ENCODE results near the gene UVRAG. TPM values are rescaled to one million over a fixed set of nuclear protein-coding genes. Genes with fewer than 3 reads are reported as not detected.

UVRAG gene
- total RNA-seq, 2 donors from 2014 or later: 18.6 to 20.7 TPM

DNA sequence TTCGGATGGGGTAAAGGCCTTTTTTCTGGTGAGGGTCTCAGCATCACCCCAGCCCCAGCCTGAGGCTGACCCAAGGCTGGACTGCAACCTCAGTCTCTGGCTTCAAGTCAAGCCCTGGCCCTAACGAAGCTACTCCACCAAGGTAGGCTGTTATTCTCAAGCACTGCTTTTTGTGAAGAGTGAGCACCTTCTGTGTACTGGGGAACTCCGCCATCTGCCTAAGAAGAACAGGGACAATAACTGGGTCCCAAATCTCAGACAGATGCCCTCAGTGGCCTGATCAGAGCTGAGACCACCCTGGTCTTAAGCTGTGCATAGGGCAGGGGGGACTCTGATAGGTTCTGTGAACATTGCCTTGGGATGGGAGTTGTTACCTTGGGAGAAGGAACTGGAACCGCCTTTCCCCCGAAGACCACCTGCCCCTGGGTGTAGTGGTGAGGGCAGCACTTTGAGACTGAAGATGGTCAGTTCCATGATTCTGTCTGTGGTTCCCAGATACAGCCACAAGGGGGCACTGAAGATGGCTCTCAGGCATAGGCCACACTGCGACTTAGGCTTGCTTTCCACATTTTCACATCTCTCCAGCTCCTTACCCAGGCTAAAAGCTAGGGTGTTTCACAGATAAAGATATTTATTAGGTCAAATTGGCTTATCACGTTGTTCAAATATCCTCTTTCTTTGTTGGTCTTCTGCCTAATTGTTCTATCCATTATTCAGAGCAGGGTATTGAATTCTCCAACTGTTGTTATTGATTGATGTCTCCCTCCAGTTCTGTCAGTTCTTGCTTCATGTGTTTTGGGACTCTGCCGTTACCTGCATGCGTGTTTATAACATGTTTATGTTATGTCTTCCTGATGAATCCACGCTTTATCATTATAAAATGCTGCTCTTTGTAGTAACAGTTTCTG is 11.8 kb upstream of the UVRAG start:
- peak overlapping the region; percentile 39 for H3K27ac Mint-ChIP-seq
- no peaks in the 10 kb centered on the region for H3K9me3 Mint-ChIP-seq
- peaks cover 7% of the 10 kb centered on the region for H3K4me1 Mint-ChIP-seq (ENCODE audit: low read depth)
- no peak overlapping the region for H3K4me3 Mint-ChIP-seq
- ATAC-seq (replicated peaks in 1 of 2) (peak; percentile 86), DNase-seq (peak; percentile 71 to 79)
- H3K27me3 Mint-ChIP-seq (ENCODE audit: low read depth): no peaks in the 10 kb centered on the region
- H3K36me3 Mint-ChIP-seq (ENCODE audit: insufficient read depth in 2 of 2): no peaks in the 10 kb centered on the region

DNA sequence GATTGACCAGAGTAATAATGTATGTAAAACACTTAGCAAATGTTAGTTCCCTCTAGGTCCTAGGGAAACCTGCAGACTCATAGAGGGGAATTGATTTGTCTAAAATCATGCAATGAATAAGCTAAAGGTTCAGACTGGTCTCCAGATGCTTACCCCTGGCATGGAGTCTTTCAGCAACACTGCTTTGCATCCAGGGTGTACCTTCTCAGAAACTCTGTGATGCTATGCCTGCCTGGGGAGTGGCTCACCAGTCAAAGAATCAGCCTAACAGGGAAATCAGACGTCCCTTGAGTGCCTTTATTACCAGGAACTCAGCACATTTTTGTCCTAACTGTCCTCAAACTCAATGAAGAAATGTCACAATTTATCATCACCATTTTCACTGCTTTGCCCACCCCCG is 5.9 kb upstream of the UVRAG start:
- Mint-ChIP-seq H3K36me3 (ENCODE audit: insufficient read depth in 2 of 2) (no peaks in the 10 kb centered on the region), H3K27me3 (ENCODE audit: low read depth) (no peaks in the 10 kb centered on the region), H3K4me3 (no peak overlapping the region), H3K4me1 (ENCODE audit: low read depth) (peaks cover 15% of the 10 kb centered on the region), H3K27ac (no peak overlapping the region), H3K9me3 (no peaks in the 10 kb centered on the region)
- no peak for DNase-seq
- ATAC-seq (replicated peaks in 1 of 2): no peak

DNA sequence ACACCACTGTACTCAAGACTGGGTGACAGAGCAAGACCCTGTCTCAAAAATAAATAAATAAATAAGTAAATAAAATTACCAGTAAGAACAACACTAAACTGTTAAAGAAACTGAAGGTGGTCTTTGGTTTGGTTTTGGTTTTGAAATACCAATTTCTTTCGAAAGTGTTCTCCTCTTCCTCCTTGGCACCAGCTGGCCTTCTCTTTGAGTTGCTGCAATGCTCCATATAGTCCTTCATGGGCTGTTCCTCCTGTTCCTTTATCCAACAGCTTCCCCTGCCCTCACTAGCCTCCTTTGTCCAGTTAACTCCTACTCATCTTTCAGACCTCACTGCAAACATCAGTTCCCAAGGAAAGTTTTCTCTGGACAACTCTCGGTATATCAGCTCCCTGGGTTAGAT is 5.0 kb upstream of the UVRAG start:
- DNase-seq (no peak), ATAC-seq (replicated peaks in 1 of 2) (no peak)
- no peak overlapping the region for H3K4me3 Mint-ChIP-seq
- no peaks in the 10 kb centered on the region for H3K9me3 Mint-ChIP-seq
- H3K36me3 Mint-ChIP-seq (ENCODE audit: insufficient read depth in 2 of 2): no peaks in the 10 kb centered on the region
- no peaks in the 10 kb centered on the region for H3K27me3 Mint-ChIP-seq (ENCODE audit: low read depth)
- no peak overlapping the region for H3K27ac Mint-ChIP-seq
- H3K4me1 Mint-ChIP-seq (ENCODE audit: low read depth): peaks cover 18% of the 10 kb centered on the region

DNA sequence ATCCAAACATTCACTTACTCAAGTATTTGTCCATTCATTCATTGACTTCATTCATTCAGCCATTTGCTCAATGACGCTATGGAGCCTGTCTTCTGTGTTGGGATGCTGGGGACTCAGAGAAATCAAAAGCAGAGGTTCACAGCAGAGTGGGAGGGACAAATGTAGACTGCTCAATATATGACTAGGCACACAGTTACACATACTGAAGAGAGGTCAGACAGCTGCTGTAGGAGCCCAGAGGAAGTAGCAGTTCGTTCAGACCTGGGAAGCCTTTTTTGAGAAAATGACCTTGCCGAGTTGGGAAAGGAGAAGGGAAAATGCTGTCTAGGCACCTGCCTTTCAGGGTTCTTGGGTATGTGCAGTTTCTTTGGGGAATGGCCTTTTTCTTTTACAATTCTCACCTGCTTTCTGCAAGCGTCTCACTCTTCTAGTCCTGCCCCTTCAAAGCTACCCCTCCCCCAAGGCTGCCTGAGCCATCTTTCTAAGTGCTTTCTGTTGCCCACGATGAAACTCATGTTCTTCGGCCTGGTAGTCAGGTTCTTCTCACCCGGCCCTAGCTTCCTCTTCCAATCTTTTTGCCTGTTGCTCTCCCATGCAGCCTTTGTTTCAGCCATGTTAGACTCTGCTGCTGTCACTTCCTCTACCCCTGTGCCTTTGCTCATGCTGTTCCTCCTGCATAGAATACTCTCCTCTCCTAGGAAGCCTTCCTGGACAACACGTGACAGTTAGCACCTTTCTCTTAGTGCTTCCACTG is 4.2 kb upstream of the UVRAG start:
- Mint-ChIP-seq H3K36me3 (ENCODE audit: insufficient read depth in 2 of 2) (peaks cover 0 to 1% of the 10 kb centered on the region in 2 donors), H3K4me1 (ENCODE audit: low read depth) (peaks cover 18% of the 10 kb centered on the region), H3K4me3 (no peak overlapping the region), H3K27ac (no peak overlapping the region), H3K9me3 (no peaks in the 10 kb centered on the region), H3K27me3 (ENCODE audit: low read depth) (no peaks in the 10 kb centered on the region)
- ATAC-seq (replicated peaks in 1 of 2): no peak
- DNase-seq: no peak

DNA sequence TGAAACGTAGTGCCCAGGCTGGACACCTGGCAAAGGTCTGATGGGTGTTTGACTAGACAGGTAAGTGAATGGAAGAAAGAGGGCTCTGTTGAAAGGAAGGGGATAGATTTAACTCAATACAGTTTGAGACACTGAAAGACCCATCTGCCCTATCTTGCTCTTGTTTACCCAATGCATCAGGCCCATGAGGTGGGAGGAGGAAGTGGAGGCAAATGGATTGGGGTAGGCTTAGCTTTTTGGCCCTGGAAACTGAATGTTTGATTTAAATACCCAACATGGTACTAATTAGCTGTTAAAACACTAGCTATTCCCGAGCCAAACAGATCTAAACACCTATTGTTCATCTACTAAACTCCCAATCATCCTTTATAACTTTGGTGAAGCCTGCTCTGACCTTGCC is 3.5 kb upstream of the UVRAG start:
- Mint-ChIP-seq H3K4me1 (ENCODE audit: low read depth) (peaks cover 18% of the 10 kb centered on the region), H3K27me3 (ENCODE audit: low read depth) (no peaks in the 10 kb centered on the region), H3K27ac (no peak overlapping the region), H3K36me3 (ENCODE audit: insufficient read depth in 2 of 2) (peaks cover 0 to 1% of the 10 kb centered on the region in 2 donors), H3K4me3 (no peak overlapping the region), H3K9me3 (no peaks in the 10 kb centered on the region)
- no peak for DNase-seq
- ATAC-seq (replicated peaks in 1 of 2): no peak

DNA sequence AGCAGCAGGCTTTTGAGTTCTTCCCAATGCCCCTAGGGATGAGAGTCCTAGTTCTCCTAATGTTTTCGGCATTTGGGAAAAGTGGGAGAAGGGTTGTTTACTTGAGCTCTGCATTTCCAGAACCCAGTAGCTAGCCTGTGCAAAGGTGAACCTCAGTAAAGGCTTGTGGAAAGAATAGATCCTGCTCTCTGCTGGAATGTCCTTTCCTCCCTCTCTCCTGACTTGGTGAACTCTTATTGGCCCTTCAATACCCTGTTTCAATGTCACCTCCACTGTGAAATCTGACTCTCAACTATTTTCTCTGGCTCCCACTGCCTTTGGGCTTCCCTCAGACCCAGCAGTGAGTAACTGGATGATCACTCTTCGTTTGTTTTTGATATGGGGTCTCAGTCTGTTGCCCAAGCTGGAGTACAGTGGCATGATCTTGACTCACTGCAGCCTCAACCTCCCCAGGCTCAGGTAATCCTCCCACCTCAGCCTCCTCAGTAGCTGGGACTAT is 2.4 kb upstream of the UVRAG start:
- no peaks in the 10 kb centered on the region for H3K27me3 Mint-ChIP-seq (ENCODE audit: low read depth)
- H3K4me1 Mint-ChIP-seq (ENCODE audit: low read depth): peaks cover 18% of the 10 kb centered on the region
- H3K9me3 Mint-ChIP-seq: no peaks in the 10 kb centered on the region
- ATAC-seq (replicated peaks in 1 of 2): no peak
- H3K4me3 Mint-ChIP-seq: no peak overlapping the region
- H3K36me3 Mint-ChIP-seq (ENCODE audit: insufficient read depth in 2 of 2): peaks cover 0 to 1% of the 10 kb centered on the region in 2 donors
- no peak overlapping the region for H3K27ac Mint-ChIP-seq
- DNase-seq: no peak

DNA sequence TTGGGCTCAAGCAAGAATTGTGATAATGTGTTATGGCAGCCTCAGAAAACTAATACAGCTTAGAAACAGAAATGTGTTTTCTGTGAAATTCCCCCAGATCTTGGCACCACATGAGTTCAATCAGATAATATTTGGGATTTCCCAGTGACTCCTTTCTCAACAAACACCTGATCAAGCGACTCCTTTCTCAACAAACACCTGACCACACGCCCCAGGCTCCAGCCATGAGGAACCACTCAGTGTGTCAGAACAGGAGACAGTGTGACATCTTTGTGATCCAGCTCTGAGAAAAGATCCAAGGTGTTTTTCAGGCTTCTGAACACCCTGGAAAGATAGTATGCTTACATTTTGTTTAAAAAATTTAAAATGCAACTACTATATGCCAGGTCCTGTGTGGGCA is 1.9 kb upstream of the UVRAG start:
- H3K9me3 Mint-ChIP-seq: no peaks in the 10 kb centered on the region

DNA sequence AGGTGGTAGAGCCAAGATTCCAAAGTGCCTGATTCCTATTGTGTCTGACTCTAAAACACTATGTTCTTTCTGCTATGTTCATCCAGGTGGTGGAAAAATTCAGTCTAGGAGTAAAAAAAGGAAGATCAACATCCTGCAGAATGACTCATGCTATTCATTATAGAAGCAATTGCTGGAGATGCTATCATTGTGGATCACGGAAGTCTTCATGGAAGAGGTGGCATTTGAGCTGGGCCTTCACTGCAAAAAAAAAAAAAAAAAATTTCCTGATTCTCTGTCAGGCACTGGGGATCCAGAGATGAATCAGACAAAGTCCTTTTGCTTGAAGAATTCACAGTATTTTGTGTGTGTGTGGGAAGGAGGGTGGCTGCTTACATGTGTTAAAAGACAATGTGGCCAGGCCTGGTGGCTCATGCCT is 1.4 kb upstream of the UVRAG start:
- Mint-ChIP-seq H3K4me3 (peak overlapping the region in 1 of 2 donors; percentile 63), H3K4me1 (ENCODE audit: low read depth) (peaks cover 18% of the 10 kb centered on the region), H3K27ac (peak overlapping the region; percentile 29), H3K27me3 (ENCODE audit: low read depth) (no peaks in the 10 kb centered on the region), H3K36me3 (ENCODE audit: insufficient read depth in 2 of 2) (peaks cover 0 to 1% of the 10 kb centered on the region in 2 donors), H3K9me3 (no peaks in the 10 kb centered on the region)
- ATAC-seq (replicated peaks in 1 of 2) (no peak), DNase-seq (no peak)

More for the DNA sequence above, 1.9 kb upstream of the UVRAG start:
- DNase-seq (no peak), ATAC-seq (replicated peaks in 1 of 2) (no peak)
- H3K4me1 Mint-ChIP-seq (ENCODE audit: low read depth): peaks cover 18% of the 10 kb centered on the region
- peak overlapping the region in 1 of 2 donors; percentile 63 for H3K4me3 Mint-ChIP-seq
- H3K36me3 Mint-ChIP-seq (ENCODE audit: insufficient read depth in 2 of 2): peaks cover 0 to 1% of the 10 kb centered on the region in 2 donors
- H3K27ac Mint-ChIP-seq: peak overlapping the region; percentile 29
- H3K27me3 Mint-ChIP-seq (ENCODE audit: low read depth): no peaks in the 10 kb centered on the region

DNA sequence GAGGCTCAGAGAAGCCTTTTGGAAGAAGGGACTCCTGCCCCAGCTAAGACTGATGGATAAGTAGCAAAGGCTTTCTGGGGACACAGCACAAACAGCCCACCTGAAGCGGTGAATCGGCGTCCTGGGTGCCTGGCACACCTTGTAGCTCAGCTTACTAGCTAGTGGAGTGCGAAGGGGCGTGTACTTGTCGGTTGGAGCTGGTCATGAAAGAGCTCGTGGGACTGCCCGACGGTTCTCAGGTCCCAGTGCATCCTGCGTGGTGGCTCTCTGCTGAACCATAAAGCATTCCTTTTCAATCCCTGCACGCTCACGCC is 690 bp upstream of the UVRAG start:
- no peak overlapping the region for H3K4me3 Mint-ChIP-seq
- DNase-seq: no peak
- H3K27me3 Mint-ChIP-seq (ENCODE audit: low read depth): no peaks in the 10 kb centered on the region
- H3K36me3 Mint-ChIP-seq (ENCODE audit: insufficient read depth in 2 of 2): peaks cover 0 to 1% of the 10 kb centered on the region in 2 donors
- peaks cover 18% of the 10 kb centered on the region for H3K4me1 Mint-ChIP-seq (ENCODE audit: low read depth)
- no peaks in the 10 kb centered on the region for H3K9me3 Mint-ChIP-seq
- ATAC-seq (replicated peaks in 1 of 2): peak; percentile 36 to 42
- no peak overlapping the region for H3K27ac Mint-ChIP-seq

DNA sequence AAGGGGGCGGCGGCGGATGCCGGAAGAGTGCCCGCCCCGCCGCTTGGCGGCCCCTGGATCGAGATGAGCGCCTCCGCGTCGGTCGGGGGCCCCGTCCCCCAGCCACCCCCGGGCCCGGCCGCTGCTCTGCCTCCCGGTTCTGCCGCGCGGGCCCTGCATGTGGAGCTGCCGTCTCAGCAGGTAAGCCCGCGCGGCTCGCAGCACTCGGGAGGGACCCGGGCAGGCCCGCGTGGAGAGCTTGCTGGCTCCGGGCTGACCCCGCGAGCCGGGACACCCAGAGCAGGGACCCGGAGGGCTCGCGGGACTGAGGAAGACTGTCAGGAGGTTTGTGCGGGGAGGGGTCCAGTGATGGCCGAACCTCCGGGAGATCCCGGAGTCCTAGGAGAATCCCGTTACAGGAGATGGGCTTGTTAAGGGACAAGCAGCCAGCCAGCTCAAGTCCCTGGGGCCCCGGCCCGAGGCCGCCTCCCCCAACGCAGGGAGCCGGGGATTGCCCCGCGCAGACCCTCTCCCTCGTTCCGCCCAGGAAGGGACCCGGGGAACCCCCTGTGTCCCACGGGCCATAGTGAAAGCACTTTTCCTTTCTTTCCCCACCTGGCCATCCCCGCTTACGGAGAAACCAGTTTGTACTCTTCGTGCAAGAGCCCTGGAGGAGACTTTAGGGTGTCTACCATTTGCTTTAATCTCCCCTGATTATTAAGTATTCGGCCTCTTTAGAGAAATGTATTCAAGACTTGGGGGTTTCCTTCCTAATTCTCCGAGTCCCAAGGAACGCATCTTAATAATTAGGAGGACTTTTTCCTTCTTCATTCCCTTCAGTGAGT is 547 bp downstream of the UVRAG start:
- Mint-ChIP-seq H3K9me3 (no peaks in the 10 kb centered on the region), H3K27me3 (ENCODE audit: low read depth) (no peaks in the 10 kb centered on the region), H3K4me1 (ENCODE audit: low read depth) (peaks cover 18% of the 10 kb centered on the region), H3K4me3 (no peak overlapping the region), H3K27ac (no peak overlapping the region), H3K36me3 (ENCODE audit: insufficient read depth in 2 of 2) (peaks cover 0 to 1% of the 10 kb centered on the region in 2 donors)
- ATAC-seq (replicated peaks in 1 of 2) (peak in 1 of 2 donors; percentile 40), DNase-seq (peak; percentile 45 to 48)

DNA sequence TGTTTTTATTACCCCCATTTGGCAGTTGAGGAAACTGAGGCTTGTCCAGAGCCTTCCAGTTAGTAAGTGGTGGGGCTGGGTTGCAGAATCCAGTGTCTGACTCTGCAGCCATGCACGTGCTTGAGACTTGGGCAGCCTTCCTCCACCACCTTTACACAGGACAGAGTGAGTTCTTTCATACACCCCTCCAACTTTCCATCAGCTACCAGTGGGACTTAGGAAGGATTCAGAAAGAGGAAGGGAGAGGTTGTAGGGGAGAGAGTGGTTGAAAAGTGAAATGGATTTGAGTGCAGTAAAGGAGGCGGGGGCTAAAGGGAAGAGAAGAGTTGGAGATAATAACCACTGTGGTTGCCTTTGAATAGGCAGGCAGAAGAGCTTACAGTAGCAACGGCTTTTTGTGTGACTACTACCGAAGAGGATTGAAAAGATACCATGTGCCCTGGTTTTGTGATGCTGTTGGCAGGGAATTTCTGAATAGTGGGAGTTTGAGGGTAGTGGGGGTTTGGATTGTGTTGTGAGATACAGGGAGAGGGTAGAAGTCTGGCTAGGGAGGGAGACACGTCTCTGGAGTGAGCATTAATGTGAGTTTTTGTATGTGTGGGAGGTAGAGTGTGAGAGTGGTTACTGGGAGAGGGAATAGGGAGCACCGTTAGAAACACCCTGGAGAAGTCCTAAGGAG is 1.7 kb downstream of the UVRAG start:
- H3K9me3 Mint-ChIP-seq: no peaks in the 10 kb centered on the region
- no peaks in the 10 kb centered on the region for H3K27me3 Mint-ChIP-seq (ENCODE audit: low read depth)
- ATAC-seq (replicated peaks in 1 of 2) (no peak), DNase-seq (no peak)
- H3K4me1 Mint-ChIP-seq (ENCODE audit: low read depth): peaks cover 28% of the 10 kb centered on the region
- H3K27ac Mint-ChIP-seq: no peak overlapping the region
- peaks cover 1 to 3% of the 10 kb centered on the region in 2 donors for H3K36me3 Mint-ChIP-seq (ENCODE audit: insufficient read depth in 2 of 2)
- H3K4me3 Mint-ChIP-seq: no peak overlapping the region

DNA sequence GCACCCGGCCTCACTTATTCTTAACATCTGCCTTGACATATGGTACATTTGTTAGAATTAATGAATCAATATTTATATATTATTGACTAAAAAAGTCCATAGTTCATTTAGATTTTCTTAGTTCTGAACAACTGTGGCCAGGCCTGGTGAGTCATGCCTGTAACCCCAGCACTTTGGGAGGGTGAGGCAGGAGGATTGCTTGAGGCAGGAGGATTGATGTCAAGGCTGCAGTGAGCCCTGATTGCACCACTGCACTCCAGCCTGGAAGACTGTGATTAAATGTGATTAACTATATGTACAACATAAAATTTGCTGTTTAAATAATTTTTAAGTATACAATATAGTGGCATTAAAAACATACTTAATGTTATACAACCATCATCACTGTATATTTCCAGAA is 5.6 kb downstream of the UVRAG start:
- ATAC-seq (replicated peaks in 1 of 2) (no peak), DNase-seq (no peak)
- Mint-ChIP-seq H3K27me3 (ENCODE audit: low read depth) (no peaks in the 10 kb centered on the region), H3K36me3 (ENCODE audit: insufficient read depth in 2 of 2) (peaks cover 0 to 5% of the 10 kb centered on the region in 2 donors), H3K27ac (no peak overlapping the region), H3K4me3 (no peak overlapping the region), H3K4me1 (ENCODE audit: low read depth) (peaks cover 21% of the 10 kb centered on the region), H3K9me3 (no peaks in the 10 kb centered on the region)
